AG08395 (cell line): ENCODE results near the gene CCKAR.
A peak's percentile ranks its signal among the peaks of the same experiment; 100 is the strongest.

ENCODE experiments used
- DNase-seq: peaks from one replicate; pipeline ENCODE4 v3.0.0; 2012; ENCODE audit warnings: mixed read lengths, low spot score

CCKAR gene

GRCh38 chr4:26490960-26491284, 638 bp upstream of the CCKAR start:
- DNase-seq: no peak

DNA sequence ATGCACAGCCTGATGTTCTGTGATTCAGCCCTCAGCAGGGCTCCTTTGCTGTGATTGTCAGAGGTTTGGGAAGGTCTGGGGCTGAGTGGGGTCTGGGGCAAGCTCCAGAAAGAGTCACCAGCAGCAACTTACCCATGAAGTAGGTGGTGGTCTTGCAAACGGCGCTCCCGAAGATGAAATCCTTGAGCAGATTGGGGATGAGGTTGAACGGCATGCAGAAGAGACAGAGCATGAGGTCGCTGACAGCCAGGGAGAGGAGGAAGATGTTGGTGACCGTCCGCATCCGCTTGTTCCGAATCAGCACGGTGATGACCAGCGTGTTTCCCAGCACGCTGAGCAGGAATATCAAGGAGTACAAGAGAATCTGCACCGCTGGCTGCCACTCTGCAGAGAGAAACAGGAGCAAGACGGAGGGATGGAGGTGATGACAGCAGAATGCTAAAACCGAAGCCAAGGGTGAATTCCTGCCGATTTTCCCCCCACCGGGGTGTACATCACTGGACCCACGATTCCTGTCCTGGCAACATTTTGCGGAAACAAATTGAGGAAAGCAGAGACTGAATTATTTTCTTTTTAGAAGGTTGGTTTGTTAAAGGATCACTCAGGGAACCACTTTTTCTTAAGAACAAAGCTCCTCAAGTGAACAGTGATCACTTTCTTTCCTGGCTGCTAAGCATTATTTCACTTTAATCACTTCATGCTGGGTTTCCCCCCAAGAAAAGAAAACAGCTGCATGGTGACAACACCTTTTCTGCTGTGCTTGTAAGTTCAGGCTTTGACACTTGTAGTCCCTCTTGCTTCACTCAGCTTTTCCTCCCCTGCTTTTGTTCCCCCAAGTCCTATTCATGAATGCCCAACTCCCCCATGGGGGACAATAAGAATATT, 941 bp downstream of the CCKAR start:
- no peak for DNase-seq

DNA sequence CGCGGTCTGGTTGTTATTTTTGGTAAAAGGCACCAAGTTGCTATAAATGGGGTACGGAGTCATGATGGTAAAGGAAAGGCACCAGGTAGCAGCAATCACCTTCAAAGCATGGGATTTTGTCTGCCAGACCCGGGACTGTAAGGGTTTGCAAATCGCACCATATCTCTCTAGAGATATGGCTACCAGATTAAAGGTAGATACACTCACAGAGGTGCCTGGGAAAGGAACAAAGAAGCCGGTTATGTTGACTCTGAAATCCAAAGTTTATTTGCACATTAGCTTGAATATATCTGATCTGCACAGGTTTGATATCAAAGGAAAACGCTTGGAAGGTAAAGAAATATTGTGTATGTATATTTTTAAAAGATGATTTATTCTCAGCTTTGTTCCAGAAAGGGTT, 4.6 kb downstream of the CCKAR start:
- no peak for DNase-seq

DNA sequence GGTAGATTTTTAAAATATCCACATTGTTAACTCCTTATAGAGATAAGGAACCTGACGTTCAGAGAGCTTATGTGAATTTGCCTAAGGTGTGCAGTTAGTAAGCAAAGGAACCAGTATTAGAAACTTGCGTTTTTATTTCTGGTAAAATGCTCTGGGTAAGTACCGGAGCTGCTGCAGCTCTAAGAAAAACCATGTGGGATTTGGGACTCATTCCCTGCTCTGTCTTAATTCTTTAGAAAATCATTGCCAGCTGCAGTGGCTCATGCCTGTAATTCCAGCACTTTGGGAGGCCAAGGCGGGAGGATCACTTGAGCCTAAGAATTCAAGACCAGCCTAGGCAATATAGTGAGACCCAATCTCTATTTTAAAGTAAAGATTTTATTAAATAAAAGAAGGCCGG, 5.8 kb downstream of the CCKAR start:
- DNase-seq: no peak

DNA sequence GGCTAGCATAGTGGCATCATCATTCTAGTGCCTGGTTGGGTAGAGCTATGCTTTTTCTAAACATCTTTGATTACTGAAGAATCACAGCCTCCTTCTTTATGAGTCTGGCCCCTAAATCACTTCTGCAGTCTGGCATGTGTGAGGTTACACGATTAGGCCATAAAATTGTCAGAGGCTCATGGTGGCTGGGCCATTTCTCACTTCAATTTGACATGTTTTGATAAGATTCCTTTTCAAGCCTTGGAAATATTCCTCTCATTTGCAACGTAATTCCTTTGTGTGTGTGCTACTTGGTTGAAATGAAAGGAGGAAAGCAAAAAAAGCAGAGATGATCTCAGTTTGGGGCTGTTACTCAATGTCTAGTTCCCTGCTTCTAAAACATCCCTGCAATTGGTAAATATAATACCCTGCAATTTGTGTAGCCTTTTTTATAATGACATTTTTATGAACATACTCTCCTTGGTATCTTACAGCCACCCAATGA, 6.2 kb downstream of the CCKAR start:
- peak; percentile 21 for DNase-seq

GRCh38 chr4:26482508-26483462, 7.5 kb downstream of the CCKAR start:
- no peak for DNase-seq

DNA sequence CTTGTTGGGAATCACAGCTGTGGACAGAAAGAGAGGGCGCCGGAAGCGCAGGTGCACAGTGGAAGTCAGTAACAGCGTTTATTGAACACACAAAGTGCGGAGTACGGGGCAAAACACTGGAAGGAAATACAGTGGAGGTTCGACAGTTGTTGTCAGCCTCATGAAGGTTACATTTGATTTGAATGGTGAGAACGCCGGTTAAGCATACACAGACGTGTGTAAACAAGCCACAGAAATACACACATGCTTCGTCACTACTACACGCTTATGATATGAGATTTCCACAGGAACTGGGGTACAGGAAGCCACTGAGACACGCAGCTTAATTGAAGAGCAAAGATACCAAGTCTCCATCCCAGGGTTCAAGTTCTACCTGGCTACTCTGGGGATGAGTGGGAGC, 12.0 kb downstream of the CCKAR start:
- DNase-seq: no peak

- no peak for DNase-seq
These were observed 13.7 kb downstream of the CCKAR start for GRCh38 chr4:26476545-26476944.

- no peak for DNase-seq
These were observed 14.6 kb downstream of the CCKAR start for GRCh38 chr4:26475716-26476115.

DNA sequence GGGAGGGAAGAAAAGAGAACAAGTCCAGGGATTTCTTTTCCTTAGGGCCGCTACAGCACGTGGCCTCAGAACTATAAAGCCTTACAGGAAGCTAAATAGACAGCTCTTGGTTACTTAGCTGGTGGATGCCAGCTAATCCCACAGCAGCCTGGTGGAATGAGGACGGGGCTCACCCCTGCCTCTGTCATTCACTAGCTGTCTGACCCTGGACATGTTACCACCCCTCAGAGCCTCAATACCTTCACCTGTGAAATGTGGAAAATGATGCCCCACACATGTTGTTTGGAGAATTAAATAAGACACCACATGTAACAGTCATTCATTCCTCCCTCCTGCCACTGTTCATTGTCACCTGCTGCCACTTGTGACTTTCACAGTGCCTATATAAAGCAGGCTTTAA, 15.7 kb downstream of the CCKAR start:
- no peak for DNase-seq

- no peak for DNase-seq
These were observed 16.4 kb downstream of the CCKAR start for GRCh38 chr4:26473893-26474292.

DNA sequence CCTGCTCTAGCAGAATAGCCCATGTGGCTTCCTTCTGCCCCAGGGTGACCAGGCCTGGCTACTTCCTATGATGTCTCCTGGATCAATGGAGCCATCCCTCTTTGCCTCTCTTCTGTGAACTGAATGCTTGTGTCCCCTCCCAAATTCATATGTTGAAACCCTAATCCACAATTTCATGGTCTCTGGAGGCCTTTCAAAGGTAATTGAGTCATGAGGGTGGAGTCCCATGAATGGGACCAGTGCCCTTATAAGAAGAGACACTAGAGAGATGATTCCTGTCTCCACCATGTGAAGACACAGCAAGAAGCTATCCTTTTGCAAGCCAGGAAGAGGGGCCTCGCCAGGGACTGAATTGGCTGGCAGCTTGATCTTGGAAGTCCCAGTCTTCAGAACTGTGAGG, 18.4 kb downstream of the CCKAR start:
- no peak for DNase-seq

DNA sequence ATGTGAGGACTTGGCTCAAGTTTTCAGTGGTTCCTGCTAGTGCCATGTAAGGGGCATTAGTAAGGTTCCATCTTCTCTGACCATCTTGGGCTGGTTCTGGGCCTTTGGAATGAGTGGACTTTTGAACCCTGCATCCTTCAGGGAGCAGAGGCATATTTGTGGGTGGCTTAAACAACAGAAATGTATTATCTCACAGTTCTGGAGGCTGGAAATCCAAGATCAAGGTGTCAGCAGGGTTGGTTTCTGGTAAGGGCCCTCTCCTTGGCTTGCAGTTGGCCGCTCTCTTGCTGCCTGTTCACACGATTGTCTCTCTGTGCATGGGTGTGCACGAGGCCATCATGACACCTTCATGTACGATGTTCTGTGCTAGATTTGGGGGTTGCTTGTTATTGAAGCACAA, 21.3 kb downstream of the CCKAR start:
- no peak for DNase-seq

GRCh38 chr4:26468283-26468949, 21.9 kb downstream of the CCKAR start:
- no peak for DNase-seq

DNA sequence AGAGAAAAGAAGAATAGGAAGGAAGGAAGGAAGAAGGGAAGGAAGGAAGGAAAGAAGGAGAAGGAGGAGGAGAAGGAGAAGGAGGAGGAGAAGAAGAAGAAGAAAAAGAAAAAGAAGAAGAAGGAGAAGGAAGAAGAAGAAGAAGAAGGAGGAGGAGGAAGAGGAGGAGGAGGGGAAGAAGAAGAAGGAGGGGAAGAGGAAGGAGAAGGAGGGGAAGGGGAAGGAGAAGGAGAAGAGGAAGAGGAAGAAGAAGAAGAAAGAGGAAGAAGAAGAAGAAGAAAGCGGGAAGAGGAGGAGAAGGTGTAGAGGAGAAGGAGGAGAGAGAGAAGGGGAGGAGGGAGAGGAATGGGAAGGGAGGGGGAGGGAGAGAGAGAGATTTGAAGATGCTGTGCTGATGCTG, 22.6 kb downstream of the CCKAR start:
- DNase-seq: no peak

- no peak for DNase-seq
These were observed 23.6 kb downstream of the CCKAR start for GRCh38 chr4:26466578-26467270.

GRCh38 chr4:26464420-26465095, 25.7 kb downstream of the CCKAR start:
- no peak for DNase-seq

DNA sequence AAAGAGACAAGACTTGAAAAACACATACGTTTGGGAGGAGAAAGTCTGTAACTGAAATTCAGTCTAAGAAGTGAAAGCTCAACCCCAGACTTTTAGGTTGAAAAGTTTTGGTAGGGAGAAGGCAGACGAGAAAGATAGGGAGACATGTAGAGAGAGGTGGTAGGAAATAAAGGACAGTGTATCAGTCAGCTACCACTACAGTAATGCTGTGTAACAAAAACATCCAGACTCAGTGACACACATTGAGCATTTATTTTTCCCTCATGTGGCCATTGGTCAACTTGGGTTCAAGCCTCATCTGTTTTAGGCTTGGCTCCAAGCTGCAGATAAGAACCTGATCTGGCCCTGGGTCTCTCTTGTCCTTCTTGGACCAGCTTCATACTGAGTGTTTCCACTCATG, 26.9 kb downstream of the CCKAR start:
- no peak for DNase-seq

DNA sequence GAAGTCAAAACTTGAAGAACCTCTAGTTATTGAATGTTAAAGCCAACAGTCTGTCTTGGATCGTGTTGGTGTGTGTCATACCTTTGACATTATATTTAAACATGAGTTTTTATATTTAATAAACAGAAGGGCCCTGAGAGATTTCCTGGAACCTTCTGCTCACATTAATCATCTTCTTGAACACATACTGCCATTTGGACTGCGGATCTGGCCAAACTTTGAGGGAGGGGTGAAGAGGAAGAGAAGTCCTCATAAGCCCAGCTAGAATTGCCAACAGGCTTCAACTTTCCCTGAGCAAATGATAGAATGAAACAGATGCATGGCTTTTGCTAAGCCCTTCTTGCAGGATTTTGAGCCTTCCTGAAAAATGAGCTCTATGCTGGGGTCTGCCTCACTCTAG, 27.4 kb downstream of the CCKAR start:
- no peak for DNase-seq

- DNase-seq: peak; percentile 45
These were observed 30.3 kb downstream of the CCKAR start for GRCh38 chr4:26459756-26460530.
